A673 (cell line): ENCODE measurements around the gene MYO6. TPM values are rescaled to one million over a fixed set of nuclear protein-coding genes. Genes with fewer than 3 reads are reported as not detected.

Experiments used
- BruUV-seq: library from RNA; stranded (reverse); fragments of 400-500 nt; replicated peaks from 2 replicates; lab custom pipeline; 2021; lab: Mats Ljungman, UMichigan
- CTCF ChIA-PET: fragments of 300-600 bp; sonication (Branson Sonifier 250); formaldehyde crosslinking; loops from one replicate; lab custom pipeline; 2022; ENCODE audit warnings: antibody characterized with exemption; lab: Charles Lee
- POLR2A ChIA-PET: fragments of 300-600 bp; sonication (Branson Sonifier 250); formaldehyde crosslinking; loops from one replicate; lab custom pipeline; 2022; ENCODE audit warnings: antibody characterized with exemption; ENCODE audit not compliant: low non-redundant PET; lab: Charles Lee
- DNase-seq: peaks from one replicate; pipeline ENCODE4 v3.0.0-alpha.2; 2015; ENCODE audit warnings: low spot score
- H3K27ac ChIP-seq: fragments of 200-600 bp; sonication (generic); 2 replicates; pipeline ENCODE4 v1.5.1; 2016; ENCODE audit warnings: mixed run types, low read depth, mild to moderate bottlenecking, mixed read lengths, antibody characterized with exemption, low read length; ENCODE audit not compliant: poor library complexity, severe bottlenecking
- H3K27me3 ChIP-seq: fragments of 200-600 bp; sonication (generic); replicated peaks from 2 replicates; pipeline ENCODE4 v1.6.1; 2017; ENCODE audit warnings: mixed run types, low read depth, mild to moderate bottlenecking, mixed read lengths, antibody characterized with exemption, low read length; ENCODE audit not compliant: insufficient read depth, poor library complexity
- H3K36me3 ChIP-seq: fragments of 200-600 bp; sonication (generic); 2 replicates; pipeline ENCODE4 v1.6.1; 2016; ENCODE audit warnings: mixed run types, mild to moderate bottlenecking, mixed read lengths, antibody characterized with exemption, low read length; ENCODE audit not compliant: insufficient read depth, poor library complexity, severe bottlenecking
- H3K4me1 ChIP-seq: fragments of 200-600 bp; sonication (generic); 2 replicates; pipeline ENCODE4 v1.6.1; 2017; ENCODE audit warnings: mixed run types, mild to moderate bottlenecking, mixed read lengths, antibody characterized with exemption, low read length; ENCODE audit not compliant: insufficient read depth, poor library complexity, severe bottlenecking
- H3K4me3 ChIP-seq: fragments of 200-600 bp; sonication (generic); 2 replicates; pipeline ENCODE4 v1.5.1; 2016; ENCODE audit warnings: low read depth, mixed run types, mild to moderate bottlenecking, mixed read lengths, low read length; ENCODE audit not compliant: poor library complexity, severe bottlenecking
- H3K9me3 ChIP-seq: fragments of 200-600 bp; sonication (generic); 2 replicates; pipeline ENCODE4 v1.6.1; 2016; ENCODE audit warnings: mixed run types, low read depth, mild to moderate bottlenecking, mixed read lengths, antibody characterized with exemption, low read length; ENCODE audit not compliant: poor library complexity, severe bottlenecking
- EZH2 ChIP-seq: fragments of 200-600 bp; sonication (generic); IDR thresholded peaks from 2 replicates; pipeline ENCODE4 v1.6.1; 2017; ENCODE audit warnings: borderline replicate concordance, low read depth, mild to moderate bottlenecking, mixed read lengths, antibody characterized with exemption, low read length; ENCODE audit not compliant: poor library complexity, severe bottlenecking
- intact Hi-C: fragments of 100-400 bp; cut with micrococcal nuclease; formaldehyde crosslinking; loops from one replicate; pipeline ENCODE4 v1.10.0; 2022; ENCODE audit not compliant: unreplicated experiment
- total RNA-seq: library from RNA; stranded (reverse); gene quantifications from 2 replicates; pipeline ENCODE4 v1.2.3, GENCODE V29; 2021
- TF ChIP-seq, protein P1 (sequence below): fragments of 300-800, 200-600 bp; sonication (generic); conservative IDR thresholded peaks from 2 replicates; pipeline ENCODE4 v1.5.1; 2017; ENCODE audit warnings: low read depth, mild to moderate bottlenecking, antibody characterized with exemption, low read length, moderate library complexity, mixed read lengths

The MYO6 gene
- total RNA-seq, 1 experiment from 2014 or later, result 1.8 TPM

DNA sequence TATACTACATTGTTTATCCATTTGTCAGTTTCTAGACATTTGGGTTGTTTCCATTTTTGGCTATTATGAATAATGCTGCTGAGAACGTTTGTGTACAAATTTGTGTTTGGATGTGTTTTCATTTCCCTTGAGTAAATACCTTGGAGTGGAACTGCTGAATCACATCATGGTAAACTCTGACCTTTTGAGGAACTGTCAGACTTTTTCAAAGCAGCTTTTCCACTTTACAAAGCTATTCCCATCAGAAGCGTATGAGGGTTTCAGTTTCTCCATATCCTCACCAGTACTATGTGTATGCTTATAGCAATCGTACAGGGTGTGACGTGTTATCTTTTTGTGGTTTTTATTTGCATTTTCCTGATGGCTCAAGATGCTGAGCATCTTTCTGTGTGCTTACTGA is 103.7 kb downstream of the MYO6 start:
- H3K4me3 ChIP-seq, result no peak overlapping the region
- no TSS peak for BruUV-seq
- H3K36me3 ChIP-seq, result no peaks in the 10 kb centered on the region
- H3K4me1 ChIP-seq, result no peaks in the 10 kb centered on the region
- CTCF ChIA-PET, result interaction anchor here (0.6 kb wide), 1 partner anchor 31 kb away, joined by 6 read pairs; no protein-coding TSS in a partner anchor
- H3K9me3 ChIP-seq, result no peaks in the 10 kb centered on the region
- H3K27ac ChIP-seq, result no peak overlapping the region
- POLR2A ChIA-PET, result no interaction called here
- no peaks in the 10 kb centered on the region for H3K27me3 ChIP-seq
- TF ChIP-seq, protein P1, sequence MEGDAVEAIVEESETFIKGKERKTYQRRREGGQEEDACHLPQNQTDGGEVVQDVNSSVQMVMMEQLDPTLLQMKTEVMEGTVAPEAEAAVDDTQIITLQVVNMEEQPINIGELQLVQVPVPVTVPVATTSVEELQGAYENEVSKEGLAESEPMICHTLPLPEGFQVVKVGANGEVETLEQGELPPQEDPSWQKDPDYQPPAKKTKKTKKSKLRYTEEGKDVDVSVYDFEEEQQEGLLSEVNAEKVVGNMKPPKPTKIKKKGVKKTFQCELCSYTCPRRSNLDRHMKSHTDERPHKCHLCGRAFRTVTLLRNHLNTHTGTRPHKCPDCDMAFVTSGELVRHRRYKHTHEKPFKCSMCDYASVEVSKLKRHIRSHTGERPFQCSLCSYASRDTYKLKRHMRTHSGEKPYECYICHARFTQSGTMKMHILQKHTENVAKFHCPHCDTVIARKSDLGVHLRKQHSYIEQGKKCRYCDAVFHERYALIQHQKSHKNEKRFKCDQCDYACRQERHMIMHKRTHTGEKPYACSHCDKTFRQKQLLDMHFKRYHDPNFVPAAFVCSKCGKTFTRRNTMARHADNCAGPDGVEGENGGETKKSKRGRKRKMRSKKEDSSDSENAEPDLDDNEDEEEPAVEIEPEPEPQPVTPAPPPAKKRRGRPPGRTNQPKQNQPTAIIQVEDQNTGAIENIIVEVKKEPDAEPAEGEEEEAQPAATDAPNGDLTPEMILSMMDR, result no peak
- no peak for TF ChIP-seq EZH2
- no peak for DNase-seq
- intact Hi-C loops, result no loop called here

DNA sequence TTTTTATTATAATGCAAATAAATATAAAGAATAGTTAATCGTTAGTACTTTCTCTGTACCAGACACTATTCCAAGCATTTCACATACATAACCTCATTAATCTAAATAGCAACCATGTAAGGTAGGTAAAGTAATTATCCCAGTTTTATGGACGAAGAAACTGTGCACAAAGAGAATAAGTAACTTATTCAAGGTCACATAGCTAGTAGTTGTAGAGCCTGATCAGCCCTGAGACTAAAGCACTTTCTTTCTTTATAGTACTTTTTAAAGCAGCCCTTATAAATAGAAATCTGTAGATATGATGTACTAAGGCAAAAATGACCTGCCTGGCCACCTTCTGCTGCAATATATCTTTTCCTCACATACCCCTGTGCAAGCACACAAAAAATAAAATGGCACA is 104.8 kb downstream of the MYO6 start:
- Histone ChIP-seq H3K4me3 (no peak overlapping the region), H3K9me3 (no peaks in the 10 kb centered on the region), H3K4me1 (no peaks in the 10 kb centered on the region), H3K36me3 (no peaks in the 10 kb centered on the region), H3K27me3 (no peaks in the 10 kb centered on the region), H3K27ac (no peak overlapping the region)
- intact Hi-C loops, result no loop called here
- POLR2A ChIA-PET, result no interaction called here
- TF ChIP-seq EZH2, result no peak
- TF ChIP-seq, protein P1, result no peak
- no peak for DNase-seq
- BruUV-seq, result no TSS peak
- CTCF ChIA-PET, result no interaction called here

DNA sequence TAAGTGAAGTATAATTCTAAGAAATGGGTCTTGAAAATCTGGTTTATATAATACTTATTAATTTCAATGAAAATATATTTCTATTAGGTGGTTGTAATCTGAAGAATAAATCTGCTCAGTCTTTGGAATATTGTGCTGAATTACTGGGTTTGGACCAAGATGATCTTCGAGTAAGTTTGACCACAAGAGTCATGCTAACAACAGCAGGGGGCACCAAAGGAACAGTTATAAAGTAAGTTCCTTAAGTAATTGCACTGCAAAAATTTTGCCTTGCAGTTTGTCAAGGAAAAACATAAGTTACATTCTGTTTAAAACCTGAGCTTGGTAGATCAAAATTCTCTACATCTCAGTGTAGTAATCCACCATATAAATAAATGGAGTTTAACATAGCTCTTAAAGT is 106.0 kb downstream of the MYO6 start:
- H3K27me3 ChIP-seq, result no peaks in the 10 kb centered on the region
- H3K9me3 ChIP-seq, result no peaks in the 10 kb centered on the region
- BruUV-seq, result no TSS peak
- peak; percentile 68 for DNase-seq
- ChIA-PET POLR2A (no interaction called here), CTCF (no interaction called here)
- no peaks in the 10 kb centered on the region for H3K4me1 ChIP-seq
- H3K4me3 ChIP-seq, result no peak overlapping the region
- no peak overlapping the region for H3K27ac ChIP-seq
- no peaks in the 10 kb centered on the region for H3K36me3 ChIP-seq
- TF ChIP-seq, protein P1, result peak; percentile 58
- TF ChIP-seq EZH2, result no peak
- intact Hi-C loops, result no loop called here
